RWPE2 (cell line): Measurements from ENCODE around the gene MPZL1.
"Not testable (repeated sequence)": the region's sequence is repeated elsewhere in the genome, so short reads cannot be mapped to it uniquely, and the experiment has no call there.

Experiments
- ATAC-seq: fragments of 200-7000 bp; cut with Tn5 transposase; 3 replicates; pipeline ENCODE4 v1.9.1; 2021; ENCODE audit warnings: low read depth
- DNase-seq: peaks from one replicate; pipeline ENCODE4 v3.0.0-alpha.2; 2020; ENCODE audit warnings: low spot score
- H3K27ac ChIP-seq: fragments of 450-650 bp; 2 replicates; pipeline ENCODE4 v1.5.1; 2017; ENCODE audit warnings: mild to moderate bottlenecking; ENCODE audit not compliant: poor library complexity, severe bottlenecking
- H3K27me3 ChIP-seq: fragments of 250-450 bp; sonication (Bioruptor Pico); 2 replicates; pipeline ENCODE4 v1.5.1; 2021; ENCODE audit warnings: mild to moderate bottlenecking, moderate library complexity; ENCODE audit not compliant: insufficient read depth, poor library complexity, severe bottlenecking
- H3K36me3 ChIP-seq: fragments of 250-450 bp; sonication (Bioruptor Pico); 2 replicates; pipeline ENCODE4 v1.5.1; 2020; ENCODE audit warnings: low read depth, mild to moderate bottlenecking, moderate library complexity
- H3K4me1 ChIP-seq: fragments of 250-450 bp; sonication (Bioruptor Pico); 2 replicates; pipeline ENCODE4 v1.5.1; 2021; ENCODE audit warnings: mild to moderate bottlenecking, moderate library complexity; ENCODE audit not compliant: insufficient read depth, poor library complexity, severe bottlenecking
- H3K4me3 ChIP-seq: fragments of 250-450 bp; sonication (Bioruptor Pico); 2 replicates; pipeline ENCODE4 v1.5.1; 2021; ENCODE audit warnings: mild to moderate bottlenecking, moderate library complexity; ENCODE audit not compliant: severe bottlenecking
- H3K9me3 ChIP-seq: fragments of 250-450 bp; sonication (Bioruptor Pico); 2 replicates; pipeline ENCODE4 v1.5.1; 2021; ENCODE audit warnings: mild to moderate bottlenecking, moderate library complexity; ENCODE audit not compliant: severe bottlenecking
- CTCF ChIP-seq: fragments of 450-650 bp; IDR thresholded peaks from one replicate; pipeline ENCODE4 v1.5.1; 2017; ENCODE audit warnings: mild to moderate bottlenecking, moderate library complexity; ENCODE audit not compliant: poor library complexity, severe bottlenecking

The MPZL1 gene

GRCh38 chr1:167738158-167738557 lies 16.4 kb downstream of the MPZL1 start:
- Histone ChIP-seq H3K4me3 (no peak overlapping the region), H3K4me1 (no peaks in the 10 kb centered on the region), H3K27ac (no peak overlapping the region), H3K36me3 (0 out of 2 replicates have a peak, but pooled peaks cover 3% of the 10 kb centered on the region), H3K9me3 (peaks cover 7% of the 10 kb centered on the region), H3K27me3 (no peaks in the 10 kb centered on the region)
- ATAC-seq (no peak), DNase-seq (no peak)
- TF ChIP-seq CTCF, result no peak

GRCh38 chr1:167739752-167740151 lies 18.0 kb downstream of the MPZL1 start:
- H3K4me3 ChIP-seq, result no peak overlapping the region
- H3K27ac ChIP-seq, result no peak overlapping the region
- ATAC-seq (no peak), DNase-seq (no peak)
- TF ChIP-seq CTCF, result no peak
- H3K4me1 ChIP-seq, result no peaks in the 10 kb centered on the region
- H3K27me3 ChIP-seq, result no peaks in the 10 kb centered on the region
- 0 out of 2 replicates have a peak, but pooled peaks cover 3% of the 10 kb centered on the region for H3K36me3 ChIP-seq
- H3K9me3 ChIP-seq, result peaks cover 5% of the 10 kb centered on the region

GRCh38 chr1:167741103-167741502 lies 19.3 kb downstream of the MPZL1 start:
- ATAC-seq, H3K4me3 ChIP-seq, DNase-seq, H3K9me3 ChIP-seq, H3K36me3 ChIP-seq, H3K4me1 ChIP-seq, H3K27ac ChIP-seq, H3K27me3 ChIP-seq: not testable (repeated sequence)

GRCh38 chr1:167742392-167743057 lies 20.7 kb downstream of the MPZL1 start:
- not testable (repeated sequence) for DNase-seq, H3K27ac ChIP-seq, H3K36me3 ChIP-seq, ATAC-seq, H3K9me3 ChIP-seq, H3K4me1 ChIP-seq, H3K4me3 ChIP-seq, H3K27me3 ChIP-seq

GRCh38 chr1:167744901-167745300 lies 23.1 kb downstream of the MPZL1 start:
- H3K27ac ChIP-seq, result no peak overlapping the region
- no peak overlapping the region for H3K4me3 ChIP-seq
- TF ChIP-seq CTCF, result no peak

GRCh38 chr1:167746013-167746672 lies 24.4 kb downstream of the MPZL1 start:
- Histone ChIP-seq H3K27me3 (no peaks in the 10 kb centered on the region), H3K4me1 (peaks cover 23% of the 10 kb centered on the region), H3K36me3 (no peaks in the 10 kb centered on the region), H3K9me3 (no peaks in the 10 kb centered on the region), H3K4me3 (no peak overlapping the region), H3K27ac (no peak overlapping the region)
- TF ChIP-seq CTCF, result no peak
- ATAC-seq (no peak), DNase-seq (no peak)

More at GRCh38 chr1:167744901-167745300, 23.1 kb downstream of the MPZL1 start:
- no peaks in the 10 kb centered on the region for H3K27me3 ChIP-seq
- ATAC-seq (no peak), DNase-seq (no peak)
- no peaks in the 10 kb centered on the region for H3K36me3 ChIP-seq
- H3K9me3 ChIP-seq, result no peaks in the 10 kb centered on the region
- peaks cover 15% of the 10 kb centered on the region for H3K4me1 ChIP-seq
